Inflammatory macrophage treated with lipopolysaccharide for 1 hour (primary cell): ENCODE measurements around the gene ACACA.

Source experiments
- DNase-seq, 2 donors: peaks; one replicate each; pipeline ENCODE4 v3.0.0-alpha.2; 2020 to 2022

The ACACA gene

DNA sequence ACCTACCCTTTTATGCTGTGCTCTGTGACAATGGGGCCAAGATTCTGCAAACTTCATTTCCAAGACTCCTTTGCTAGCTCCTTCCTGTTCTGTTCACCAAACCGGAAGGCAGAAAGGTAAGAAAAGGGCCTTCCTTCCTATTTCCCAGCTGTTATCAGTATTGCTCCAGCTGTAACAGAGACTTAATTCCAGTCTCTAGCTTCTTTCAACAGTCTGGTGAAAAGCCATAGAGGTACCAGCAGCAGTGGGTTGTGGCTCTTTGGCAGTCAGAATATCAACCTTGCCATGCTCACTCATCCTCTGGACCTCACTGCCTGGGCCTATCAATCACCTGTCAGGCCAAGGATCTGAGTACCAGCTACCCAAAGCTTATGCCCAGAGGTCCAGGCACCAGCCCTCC is 120.2 kb downstream of the ACACA start:
- no peak for DNase-seq

GRCh38 chr17:37284191-37284590 is 122.4 kb downstream of the ACACA start:
- no peak for DNase-seq

DNA sequence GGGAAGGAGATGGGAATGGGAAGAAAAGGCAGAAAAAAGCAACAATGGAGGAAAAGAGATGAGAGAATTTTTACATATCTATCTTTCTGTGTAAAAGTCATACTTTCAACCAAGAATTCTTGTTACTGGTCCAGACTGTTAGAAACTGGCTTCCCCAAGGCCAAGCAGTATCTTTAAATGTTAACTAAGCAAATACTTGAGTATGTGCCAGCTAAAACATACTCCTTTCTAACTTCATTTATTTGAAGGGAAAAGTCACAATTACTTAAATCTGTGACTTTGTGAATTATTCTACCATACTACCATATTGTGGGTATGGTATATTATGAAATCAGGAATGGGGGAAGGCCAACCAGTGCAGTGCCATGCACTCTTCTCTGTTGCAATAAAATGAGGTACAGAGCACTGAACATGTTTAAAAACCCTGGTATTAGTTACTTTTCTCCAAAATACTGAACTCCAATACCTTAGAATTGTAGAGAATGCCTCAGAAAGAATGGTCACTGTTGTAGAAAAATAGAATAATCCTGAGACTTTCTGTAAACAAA is 123.1 kb downstream of the ACACA start:
- DNase-seq: no peak

DNA sequence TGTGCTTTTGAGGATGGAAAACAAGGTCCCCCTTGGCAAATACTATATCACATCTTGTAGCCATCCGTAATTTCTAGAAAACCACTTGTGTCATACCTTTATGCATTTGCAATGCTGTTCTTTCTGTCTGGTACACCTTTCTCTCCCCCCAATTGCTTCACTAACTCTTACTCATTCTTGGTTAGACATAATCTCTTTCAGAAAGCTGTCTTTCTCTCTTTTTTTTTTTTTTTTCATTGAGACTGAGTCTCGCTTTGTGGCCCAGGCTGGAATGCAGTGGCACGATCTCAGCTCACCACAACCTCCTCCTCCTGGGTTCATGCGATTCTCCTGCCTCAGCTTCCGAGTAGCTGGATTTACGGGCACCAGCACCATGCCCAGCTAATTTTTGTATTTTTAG is 125.8 kb downstream of the ACACA start:
- no peak for DNase-seq

DNA sequence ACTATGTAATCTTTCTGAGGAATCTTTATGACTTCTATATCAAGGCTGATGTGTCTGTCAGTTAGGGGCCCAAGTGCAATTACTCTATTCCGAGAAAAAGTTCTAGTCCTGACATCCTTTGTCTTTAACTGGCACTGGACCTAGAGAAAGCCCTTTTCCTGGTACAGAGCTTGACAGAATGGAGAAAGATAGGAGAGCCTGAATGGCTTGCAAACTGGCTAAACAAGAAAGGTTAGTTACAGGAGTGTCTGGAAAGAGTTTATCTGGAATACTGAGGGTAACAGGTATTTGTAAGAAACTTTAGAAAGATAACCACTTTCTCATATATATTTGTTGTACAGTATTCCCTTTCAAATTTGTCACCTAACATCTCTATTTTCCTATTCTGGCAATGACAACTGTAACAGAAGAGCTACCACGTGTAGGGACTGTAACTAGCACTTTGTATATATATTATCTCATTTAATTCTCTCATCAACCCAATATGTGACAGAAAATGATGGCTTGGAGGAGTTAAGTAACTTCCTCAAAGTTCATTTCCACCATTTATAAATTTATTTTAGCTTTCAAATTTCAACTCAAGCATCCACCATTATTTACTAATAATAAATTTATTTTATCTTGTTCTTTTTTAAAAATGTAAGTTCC is 128.3 kb downstream of the ACACA start:
- no peak for DNase-seq

DNA sequence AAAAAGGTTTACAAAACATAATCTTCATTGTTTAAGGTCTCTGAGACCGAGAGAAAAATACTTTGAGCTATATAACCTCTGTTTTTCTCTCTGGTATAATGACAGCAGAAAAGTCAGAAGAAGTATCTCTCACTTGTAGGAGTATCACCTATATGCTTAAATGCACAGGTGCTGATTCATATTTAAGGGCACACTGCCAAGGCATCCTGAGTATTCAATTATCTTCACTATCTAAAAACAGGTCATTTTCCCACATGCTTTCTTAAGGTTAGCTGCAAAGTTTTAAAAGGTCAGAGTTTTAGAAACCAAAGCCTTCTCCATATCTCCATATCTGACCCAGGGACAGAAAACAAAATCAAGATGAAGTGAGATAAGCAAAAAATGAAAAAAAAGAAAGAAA is 130.2 kb downstream of the ACACA start:
- no peak for DNase-seq

DNA sequence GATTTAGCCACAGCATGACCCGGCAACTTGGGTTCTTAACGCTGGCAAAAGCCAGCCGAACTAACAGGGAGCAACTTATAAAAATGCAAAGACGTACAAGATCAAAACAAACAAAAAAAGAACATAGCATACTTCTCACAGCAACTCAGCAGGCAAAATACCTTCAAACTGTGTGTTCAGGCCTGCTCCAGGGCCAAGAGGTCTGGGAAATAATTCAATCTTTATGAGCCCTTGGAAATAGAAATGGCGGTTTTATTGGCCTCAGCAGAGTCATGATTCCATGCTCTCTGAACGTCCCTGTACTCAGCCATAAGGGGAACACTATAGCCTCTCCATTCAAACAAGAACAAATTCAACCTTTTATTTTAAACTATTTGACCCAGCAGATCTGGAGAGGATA is 132.2 kb downstream of the ACACA start:
- DNase-seq: no peak

- DNase-seq: peak; percentile 7 to 10
These were observed 133.1 kb downstream of the ACACA start for GRCh38 chr17:37273409-37274051.

GRCh38 chr17:37265446-37266173 is 141.0 kb downstream of the ACACA start:
- no peak for DNase-seq

DNA sequence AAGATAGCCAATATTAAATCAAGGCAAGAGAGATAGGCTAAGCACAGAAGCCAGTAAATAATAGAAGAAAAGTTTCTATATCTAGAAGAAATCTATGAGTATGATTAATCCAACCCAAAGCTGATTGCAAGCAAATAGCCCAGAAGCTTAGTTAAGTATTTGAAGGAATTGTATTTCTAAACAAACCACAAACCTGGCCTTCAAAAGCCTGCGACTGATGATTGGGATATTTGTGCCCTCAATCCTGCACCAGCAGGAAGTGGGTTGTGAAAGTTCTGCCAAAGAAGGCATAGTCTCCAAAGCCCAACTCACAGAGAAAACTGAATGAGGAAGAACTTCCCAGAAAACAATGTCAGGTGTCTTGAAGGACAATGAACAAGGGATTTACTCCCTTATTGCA is 145.3 kb downstream of the ACACA start:
- DNase-seq: no peak

DNA sequence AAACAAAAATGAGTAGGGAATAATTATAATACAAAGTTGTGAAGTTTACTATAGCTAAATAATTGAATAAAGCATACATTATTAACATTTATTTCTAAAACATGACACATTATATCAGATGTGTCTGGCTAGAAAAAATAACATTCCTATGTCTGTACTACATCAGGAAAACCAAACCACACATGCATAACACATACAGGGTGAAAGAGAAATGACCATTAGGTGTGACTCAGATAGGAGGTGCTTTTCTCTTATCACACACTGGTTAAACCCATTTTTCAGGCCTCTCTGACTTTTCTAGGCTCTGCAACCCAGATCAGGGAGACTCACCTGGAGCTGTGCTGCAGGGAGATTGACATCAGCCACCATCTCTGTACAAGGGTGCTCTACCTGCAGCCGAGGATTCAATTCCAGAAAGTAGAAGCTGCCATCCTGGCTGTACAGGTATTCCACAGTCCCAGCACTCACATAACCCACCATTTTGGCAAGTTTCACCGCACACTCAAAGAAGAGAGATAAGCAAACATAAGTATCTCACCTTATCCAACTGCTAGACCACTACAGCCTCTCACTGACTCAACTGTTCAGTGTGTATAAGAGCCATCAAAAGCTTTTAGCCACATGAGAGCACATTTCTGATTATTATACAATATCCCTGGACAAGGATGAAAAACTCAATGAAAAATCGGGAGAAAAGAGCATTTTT is 147.5 kb downstream of the ACACA start:
- no peak for DNase-seq

- DNase-seq: no peak
These were observed 150.0 kb downstream of the ACACA start for GRCh38 chr17:37256627-37257026.

DNA sequence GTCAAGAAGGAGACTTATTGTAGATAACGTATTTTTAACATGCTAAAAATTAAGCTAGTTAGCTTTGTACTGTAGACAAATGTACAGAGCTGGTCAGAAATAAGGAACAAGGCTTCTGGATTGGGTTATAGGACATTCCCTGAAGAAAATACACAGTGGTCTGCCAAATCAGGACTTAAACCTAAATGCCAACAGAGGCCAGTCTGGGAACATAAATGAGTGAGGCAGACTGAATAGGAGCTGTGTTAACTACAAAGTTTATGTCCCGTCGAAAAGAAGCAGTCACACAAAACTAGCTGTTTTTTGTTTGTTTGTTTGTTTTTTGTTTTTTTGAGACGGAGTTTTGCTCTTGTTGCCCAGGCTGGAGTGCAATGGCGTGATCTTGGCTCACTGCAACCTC is 151.2 kb downstream of the ACACA start:
- DNase-seq: no peak

DNA sequence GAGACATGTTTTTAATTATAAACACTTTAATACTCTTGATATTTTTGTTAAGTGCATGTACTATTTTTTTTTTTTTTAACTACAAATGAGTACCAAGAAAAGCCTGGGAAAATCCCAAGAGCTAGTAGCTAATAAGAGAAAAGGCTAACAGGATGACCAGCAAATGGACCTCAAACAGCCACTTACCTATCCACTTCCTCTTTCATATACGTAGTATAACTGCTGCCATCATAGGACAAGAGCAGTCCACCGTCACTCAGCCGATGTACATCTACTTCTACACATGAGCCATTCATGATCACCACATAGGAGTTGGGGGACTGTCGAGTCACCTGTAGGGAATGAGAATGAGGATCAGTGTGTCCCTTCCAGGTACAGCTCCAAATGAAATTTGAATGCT is 158.8 kb downstream of the ACACA start:
- no peak for DNase-seq

DNA sequence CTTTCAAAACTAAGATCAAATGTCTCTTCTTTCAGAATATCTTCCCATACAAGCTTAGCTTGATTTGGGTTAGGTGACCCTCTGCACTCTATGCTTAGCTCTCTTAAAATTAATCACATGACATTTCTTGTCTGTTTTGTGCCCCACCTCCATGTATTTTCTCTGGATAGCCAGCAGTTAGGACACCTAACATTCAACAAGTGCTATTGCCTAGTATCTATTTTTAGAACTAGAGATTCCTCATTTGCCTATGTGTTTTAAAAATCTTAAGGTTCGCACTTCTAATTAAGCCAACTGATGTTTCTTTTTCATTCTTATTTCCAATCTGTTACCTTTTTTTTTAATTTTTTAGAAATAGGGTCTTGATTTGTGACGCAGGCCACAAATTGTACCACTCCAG is 160.6 kb downstream of the ACACA start:
- DNase-seq: no peak

DNA sequence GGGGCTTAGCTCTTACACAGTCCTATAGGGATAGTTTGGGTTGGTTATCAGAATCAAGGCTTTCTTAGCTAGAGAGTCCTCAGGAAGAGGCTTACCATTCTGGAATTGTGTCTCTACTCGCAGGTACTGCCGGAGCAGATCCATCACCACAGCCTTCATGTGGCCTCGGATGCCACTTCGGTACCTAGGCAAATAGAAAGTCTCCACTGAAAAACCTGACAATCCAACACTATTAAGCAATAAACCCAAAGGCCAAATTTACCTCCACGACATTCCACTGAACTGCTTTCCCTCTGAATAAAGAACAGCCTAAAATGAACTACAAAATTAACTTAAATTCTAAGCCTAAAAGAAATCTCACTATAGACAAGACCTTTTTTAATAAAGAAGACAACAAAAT is 166.3 kb downstream of the ACACA start:
- DNase-seq: no peak

- DNase-seq: peak in 1 of 2 donors; percentile 30
These were observed 166.8 kb downstream of the ACACA start for GRCh38 chr17:37239690-37240334.

- DNase-seq: no peak
These were observed 172.5 kb downstream of the ACACA start for GRCh38 chr17:37234106-37234505.

DNA sequence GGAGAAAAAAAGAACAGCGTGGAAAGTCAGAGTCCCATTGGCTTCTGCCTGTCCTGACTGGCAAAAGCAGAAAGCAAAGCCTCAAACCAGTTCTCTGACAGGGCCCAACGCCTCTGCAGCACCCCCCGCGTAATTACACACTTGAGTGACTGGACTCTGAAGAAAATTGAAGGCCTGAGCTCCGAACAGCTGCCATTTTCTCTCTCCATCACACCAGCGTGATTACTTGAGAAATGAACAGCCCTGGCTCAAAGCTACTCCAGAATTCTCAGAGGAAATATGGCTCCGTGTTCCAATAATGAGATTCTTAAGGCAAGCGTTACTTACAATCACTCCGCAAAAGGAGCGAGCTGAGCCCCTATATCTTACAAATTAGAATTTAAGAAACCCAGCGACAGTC is 173.6 kb downstream of the ACACA start:
- no peak for DNase-seq

DNA sequence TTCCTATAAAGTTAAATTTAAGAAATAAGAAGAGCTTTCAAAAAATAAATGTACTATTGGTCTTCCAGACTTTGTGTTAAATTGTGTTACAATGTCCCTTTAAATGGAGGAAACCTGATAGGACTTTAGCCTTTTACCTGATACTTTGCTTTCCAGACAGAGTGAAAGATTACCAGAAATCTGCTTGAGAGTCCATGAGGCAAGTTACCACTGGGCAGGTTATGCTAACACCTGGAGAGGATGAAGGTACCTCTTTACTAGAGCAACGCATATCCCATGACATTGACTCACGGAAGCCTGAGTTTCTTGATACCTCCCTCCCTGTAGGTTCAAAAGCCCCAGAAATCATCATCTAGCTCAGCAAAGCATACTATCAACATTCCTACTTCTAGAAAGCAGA is 174.7 kb downstream of the ACACA start:
- no peak for DNase-seq

- no peak for DNase-seq
These were observed 176.0 kb downstream of the ACACA start for GRCh38 chr17:37230633-37231032.

GRCh38 chr17:37225465-37225864 is 181.2 kb downstream of the ACACA start:
- DNase-seq: no peak

DNA sequence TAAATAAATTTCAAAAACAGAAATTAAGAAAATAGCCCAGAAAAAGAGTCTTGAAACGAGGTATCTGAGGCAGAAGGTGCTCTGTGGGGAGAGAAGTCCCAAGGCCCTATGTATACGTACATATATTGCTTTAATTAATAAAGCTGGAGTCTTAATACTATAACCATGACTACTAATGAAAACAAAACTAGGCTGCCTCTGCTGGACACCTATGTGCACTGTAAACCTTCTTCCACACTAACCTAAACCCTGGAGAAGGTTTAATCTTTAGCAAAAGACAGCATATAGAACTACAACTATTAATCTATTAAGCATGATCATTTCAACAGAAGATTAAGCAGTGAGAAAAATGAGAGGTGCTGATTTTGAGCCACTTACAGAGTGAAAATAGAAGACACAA is 184.8 kb downstream of the ACACA start:
- DNase-seq: no peak
